ENCODE data around the gene CACNA1S.

Gene CACNA1S

DNA sequence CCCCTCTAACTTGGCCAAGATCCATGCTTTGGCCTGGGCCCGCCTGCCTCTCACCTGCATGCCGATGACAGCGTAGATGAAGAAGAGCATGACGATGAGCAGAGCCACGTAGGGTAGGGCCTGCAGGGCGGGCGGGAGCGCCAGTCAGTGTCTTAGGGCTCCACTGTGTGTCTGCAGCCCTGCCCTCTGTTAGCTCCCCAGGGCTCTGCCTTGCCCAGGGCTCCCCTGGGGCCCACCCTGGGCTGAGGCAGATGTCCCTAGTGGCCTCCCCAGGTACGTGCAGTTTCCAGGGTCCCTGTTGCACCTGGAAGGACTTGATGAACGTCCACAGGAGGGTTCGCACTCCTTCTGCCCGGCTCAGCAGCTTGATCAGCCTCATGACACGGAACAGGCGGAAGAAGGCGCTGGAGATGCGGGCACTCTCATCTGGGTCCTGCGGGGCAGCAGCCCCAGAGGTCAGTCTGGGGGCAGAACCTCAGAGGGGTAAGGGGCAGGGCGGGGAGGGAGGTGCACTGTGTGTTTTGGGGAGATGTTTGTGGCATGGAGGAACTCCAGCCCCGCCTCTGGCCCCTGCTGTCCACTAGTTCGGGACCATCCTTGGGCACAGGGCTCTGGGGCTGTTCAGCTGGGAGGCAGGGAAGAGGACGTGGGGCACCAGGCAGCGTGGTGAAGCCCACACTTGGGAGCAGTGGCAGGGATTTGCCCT, 58.9 kb downstream of the CACNA1S start:
- TF ChIP-seq, protein P1, sequence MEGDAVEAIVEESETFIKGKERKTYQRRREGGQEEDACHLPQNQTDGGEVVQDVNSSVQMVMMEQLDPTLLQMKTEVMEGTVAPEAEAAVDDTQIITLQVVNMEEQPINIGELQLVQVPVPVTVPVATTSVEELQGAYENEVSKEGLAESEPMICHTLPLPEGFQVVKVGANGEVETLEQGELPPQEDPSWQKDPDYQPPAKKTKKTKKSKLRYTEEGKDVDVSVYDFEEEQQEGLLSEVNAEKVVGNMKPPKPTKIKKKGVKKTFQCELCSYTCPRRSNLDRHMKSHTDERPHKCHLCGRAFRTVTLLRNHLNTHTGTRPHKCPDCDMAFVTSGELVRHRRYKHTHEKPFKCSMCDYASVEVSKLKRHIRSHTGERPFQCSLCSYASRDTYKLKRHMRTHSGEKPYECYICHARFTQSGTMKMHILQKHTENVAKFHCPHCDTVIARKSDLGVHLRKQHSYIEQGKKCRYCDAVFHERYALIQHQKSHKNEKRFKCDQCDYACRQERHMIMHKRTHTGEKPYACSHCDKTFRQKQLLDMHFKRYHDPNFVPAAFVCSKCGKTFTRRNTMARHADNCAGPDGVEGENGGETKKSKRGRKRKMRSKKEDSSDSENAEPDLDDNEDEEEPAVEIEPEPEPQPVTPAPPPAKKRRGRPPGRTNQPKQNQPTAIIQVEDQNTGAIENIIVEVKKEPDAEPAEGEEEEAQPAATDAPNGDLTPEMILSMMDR (IDR thresholded peaks at IDR 0.05; ENCODE audit: low read length): peak; percentile 18; the same call in 1 of the 2 replicates
- TF ChIP-seq EZH2 (optimal IDR thresholded peaks at IDR 0.05; ENCODE audit: low read depth, low read length) (no peak), EZH2phosphoT487 (IDR thresholded peaks at IDR 0.05; ENCODE audit: low read length) (no peak)

DNA sequence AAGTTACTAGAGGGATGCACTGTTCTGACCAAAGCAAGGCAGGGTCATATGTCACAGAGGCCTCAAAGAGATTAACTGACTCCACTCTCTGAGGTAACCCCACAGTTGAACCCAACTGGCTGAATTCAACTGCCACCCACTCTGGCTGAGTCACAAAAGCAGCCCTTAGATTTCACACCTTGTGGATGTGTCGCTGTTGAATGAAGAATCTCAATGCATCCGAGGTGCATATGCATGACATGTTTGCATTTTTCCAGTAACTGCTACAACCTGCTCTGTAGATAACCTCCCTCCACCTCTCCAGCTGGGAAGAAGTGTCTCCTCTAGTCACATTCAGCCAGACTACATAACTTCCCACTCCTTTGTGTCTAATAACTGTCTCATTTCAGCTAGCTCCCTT, 60.8 kb downstream of the CACNA1S start:
- no peak overlapping the region for H3K9ac ChIP-seq (ENCODE audit: low read length)
- no peaks in the 10 kb centered on the region for H3F3A ChIP-seq (ENCODE audit: insufficient read depth, low read length)
- H3K9me2 ChIP-seq (replicated peaks; ENCODE audit: insufficient read depth, low read length): no peaks in the 10 kb centered on the region
- H4K20me1 ChIP-seq (ENCODE audit: insufficient read depth, low read length): no peaks in the 10 kb centered on the region
- H2AFZ ChIP-seq (ENCODE audit: low read length): no peak overlapping the region
- H3K79me2 ChIP-seq (ENCODE audit: low read length): no peaks in the 10 kb centered on the region
- TF ChIP-seq EZH2phosphoT487 (IDR thresholded peaks at IDR 0.05; ENCODE audit: low read length) (no peak), EZH2 (optimal IDR thresholded peaks at IDR 0.05; ENCODE audit: low read depth, low read length) (no peak)
- TF ChIP-seq, protein P1 (IDR thresholded peaks at IDR 0.05; ENCODE audit: low read length): no peak
- 0 out of 2 replicates have a peak, but pooled peaks cover 4% of the 10 kb centered on the region for H3K4me1 ChIP-seq (ENCODE audit: low read length)
- DNase-seq: no peak
- H3K36me3 ChIP-seq (replicated peaks; ENCODE audit: insufficient read depth, low read length): no peaks in the 10 kb centered on the region
- no peak overlapping the region for H3K27ac ChIP-seq (ENCODE audit: low read length)
- H3K4me3 ChIP-seq (ENCODE audit: low read length): no peak overlapping the region
- H3K27me3 ChIP-seq (replicated peaks; ENCODE audit: insufficient read depth, low read length): no peaks in the 10 kb centered on the region
- H3K4me2 ChIP-seq (ENCODE audit: low read depth, low read length): no peak overlapping the region
- no peaks in the 10 kb centered on the region for H3K9me3 ChIP-seq (replicated peaks; ENCODE audit: insufficient read depth, low read length)

More for the DNA sequence above, 58.9 kb downstream of the CACNA1S start:
- Histone ChIP-seq H3K4me1 (ENCODE audit: low read length) (0 out of 2 replicates have a peak, but pooled peaks cover 4% of the 10 kb centered on the region), H3K4me3 (ENCODE audit: low read length) (no peak overlapping the region), H3K9me3 (replicated peaks; ENCODE audit: insufficient read depth, low read length) (no peaks in the 10 kb centered on the region), H2AFZ (ENCODE audit: low read length) (no peak overlapping the region), H3K9ac (ENCODE audit: low read length) (no peak overlapping the region), H3K27ac (ENCODE audit: low read length) (no peak overlapping the region), H4K20me1 (ENCODE audit: insufficient read depth, low read length) (no peaks in the 10 kb centered on the region), H3K9me2 (replicated peaks; ENCODE audit: insufficient read depth, low read length) (no peaks in the 10 kb centered on the region), H3K4me2 (ENCODE audit: low read depth, low read length) (no peak overlapping the region), H3K79me2 (ENCODE audit: low read length) (no peaks in the 10 kb centered on the region), H3K27me3 (replicated peaks; ENCODE audit: insufficient read depth, low read length) (no peaks in the 10 kb centered on the region), H3F3A (ENCODE audit: insufficient read depth, low read length) (no peaks in the 10 kb centered on the region), H3K36me3 (replicated peaks; ENCODE audit: insufficient read depth, low read length) (no peaks in the 10 kb centered on the region)
- no peak for DNase-seq

DNA sequence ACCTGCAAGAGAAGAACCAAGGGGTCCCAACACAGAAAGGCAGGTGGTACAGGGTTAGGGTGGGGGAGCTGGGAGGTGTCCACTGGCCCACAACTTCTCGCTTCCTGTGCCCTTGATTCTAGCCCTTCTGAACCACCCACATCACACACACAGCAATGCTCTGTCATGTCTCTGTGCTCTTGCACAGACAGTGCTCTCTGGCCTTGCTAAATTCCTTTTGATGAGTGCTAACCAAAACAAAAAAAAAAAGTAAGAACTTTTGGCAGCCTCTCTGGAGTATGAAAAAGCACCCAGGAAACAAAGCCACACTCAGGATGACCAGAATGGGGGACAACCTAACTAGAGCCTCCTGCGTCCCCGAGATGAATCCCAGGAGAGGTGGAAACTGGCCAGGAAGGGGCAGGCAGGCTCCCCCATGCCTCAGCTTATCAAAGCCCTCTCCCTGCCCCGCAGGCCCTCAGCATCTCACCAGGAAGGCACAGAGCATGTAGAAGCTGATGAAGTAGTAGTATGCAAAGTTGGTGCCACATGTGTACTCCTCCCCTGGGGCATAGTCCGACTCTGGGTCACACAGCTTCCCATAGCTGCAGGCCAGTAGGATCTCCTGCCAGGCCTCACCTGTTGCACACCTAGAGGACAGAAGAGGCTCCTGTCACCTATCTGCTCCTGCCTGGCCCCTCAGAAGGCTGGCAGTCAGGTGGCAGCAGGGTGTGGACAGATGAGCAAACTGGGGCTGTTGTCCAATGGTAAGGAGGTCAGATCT, 61.5 kb downstream of the CACNA1S start:
- Histone ChIP-seq H4K20me1 (ENCODE audit: insufficient read depth, low read length) (no peaks in the 10 kb centered on the region), H3F3A (ENCODE audit: insufficient read depth, low read length) (no peaks in the 10 kb centered on the region), H3K27me3 (replicated peaks; ENCODE audit: insufficient read depth, low read length) (no peaks in the 10 kb centered on the region), H3K4me1 (ENCODE audit: low read length) (0 out of 2 replicates have a peak, but pooled peaks cover 4% of the 10 kb centered on the region), H2AFZ (ENCODE audit: low read length) (no peak overlapping the region), H3K27ac (ENCODE audit: low read length) (no peak overlapping the region), H3K79me2 (ENCODE audit: low read length) (no peaks in the 10 kb centered on the region), H3K4me2 (ENCODE audit: low read depth, low read length) (no peak overlapping the region), H3K4me3 (ENCODE audit: low read length) (no peak overlapping the region), H3K9ac (ENCODE audit: low read length) (no peak overlapping the region), H3K36me3 (replicated peaks; ENCODE audit: insufficient read depth, low read length) (no peaks in the 10 kb centered on the region), H3K9me2 (replicated peaks; ENCODE audit: insufficient read depth, low read length) (no peaks in the 10 kb centered on the region), H3K9me3 (replicated peaks; ENCODE audit: insufficient read depth, low read length) (no peaks in the 10 kb centered on the region)
- no peak for DNase-seq
- TF ChIP-seq EZH2 (optimal IDR thresholded peaks at IDR 0.05; ENCODE audit: low read depth, low read length): no peak

Data from MM.1S (cell line).